AG04450 (cell line): Measurements from ENCODE around the gene KRT17. TPM values are rescaled to one million over a fixed set of nuclear protein-coding genes. Genes with fewer than 3 reads are reported as not detected.
"Not testable (repeated sequence)": the region's sequence is repeated elsewhere in the genome, so short reads cannot be mapped to it uniquely, and the experiment has no call there.

Experiments used
- CTCF ChIA-PET: fragments of 300-600, 350-600 bp; formaldehyde crosslinking; extraction: SDS; loops from one replicate; lab custom pipeline; 2022; ENCODE audit warnings: antibody characterized with exemption, inconsistent platforms; lab: Charles Lee
- POLR2A ChIA-PET: fragments of 350-600 bp; formaldehyde crosslinking; extraction: SDS; loops from one replicate; lab custom pipeline; 2021; ENCODE audit warnings: antibody characterized with exemption, inconsistent platforms; lab: Yijun Ruan, JAX
- DNase-seq: peaks from one replicate; pipeline ENCODE4 v3.0.0-alpha.2; 2011; ENCODE audit warnings: low read depth, low spot score
- H3K27ac ChIP-seq: one replicate; pipeline ENCODE4 v1.5.1; 2012; ENCODE audit warnings: low read depth, low read length, control low read depth
- H3K27me3 ChIP-seq: one replicate; pipeline ENCODE4 v1.6.0; 2012; ENCODE audit warnings: low read length; ENCODE audit not compliant: control insufficient read depth, insufficient read depth
- H3K4me3 ChIP-seq: 2 replicates; pipeline ENCODE4 v1.5.1; 2011; ENCODE audit warnings: mild to moderate bottlenecking, low read depth, low read length, control low read depth
- H3K9me3 ChIP-seq: 2 replicates; pipeline ENCODE4 v1.5.1; 2012; ENCODE audit warnings: low read length; ENCODE audit not compliant: control insufficient read depth, insufficient read depth
- CTCF ChIP-seq: IDR thresholded peaks from 2 replicates; pipeline ENCODE4 v1.5.1; 2011; ENCODE audit warnings: low read depth, low read length, control low read depth, inconsistent platforms
- polyA plus RNA-seq: library from polyadenylated mRNA; depleted of rRNA; stranded (reverse); fragments of >200 nt; gene quantifications from 2 replicates; pipeline ENCODE4 v1.2.3, GENCODE V29; 2011

Gene KRT17
- polyA plus RNA-seq, 1 experiment: 2.8 TPM

GRCh38 chr17:41647940-41648410 is 23.6 kb upstream of the KRT17 start:
- peak; percentile 24 for DNase-seq
- peak overlapping the region; percentile 21 for H3K27ac ChIP-seq
- peak; percentile 89 for TF ChIP-seq CTCF
- peaks cover 3% of the 10 kb centered on the region for H3K27me3 ChIP-seq
- peak overlapping the region; percentile 55 for H3K4me3 ChIP-seq
- ChIA-PET CTCF (interaction anchor here (0.6 to 10.4 kb wide), 80 partner anchors 8 to 1094 kb away, joined by 3 to 285 read pairs (median 6); partner anchors contain the start of genes KRT10, KRT12, KRT17 and KRT20), POLR2A (interaction anchor here (0.6 to 1.0 kb wide), 3 partner anchors 40 to 830 kb away, joined by 3 to 6 read pairs (median 3); partner anchors contain the start of gene EIF1)
- H3K9me3 ChIP-seq: no peaks in the 10 kb centered on the region

DNA sequence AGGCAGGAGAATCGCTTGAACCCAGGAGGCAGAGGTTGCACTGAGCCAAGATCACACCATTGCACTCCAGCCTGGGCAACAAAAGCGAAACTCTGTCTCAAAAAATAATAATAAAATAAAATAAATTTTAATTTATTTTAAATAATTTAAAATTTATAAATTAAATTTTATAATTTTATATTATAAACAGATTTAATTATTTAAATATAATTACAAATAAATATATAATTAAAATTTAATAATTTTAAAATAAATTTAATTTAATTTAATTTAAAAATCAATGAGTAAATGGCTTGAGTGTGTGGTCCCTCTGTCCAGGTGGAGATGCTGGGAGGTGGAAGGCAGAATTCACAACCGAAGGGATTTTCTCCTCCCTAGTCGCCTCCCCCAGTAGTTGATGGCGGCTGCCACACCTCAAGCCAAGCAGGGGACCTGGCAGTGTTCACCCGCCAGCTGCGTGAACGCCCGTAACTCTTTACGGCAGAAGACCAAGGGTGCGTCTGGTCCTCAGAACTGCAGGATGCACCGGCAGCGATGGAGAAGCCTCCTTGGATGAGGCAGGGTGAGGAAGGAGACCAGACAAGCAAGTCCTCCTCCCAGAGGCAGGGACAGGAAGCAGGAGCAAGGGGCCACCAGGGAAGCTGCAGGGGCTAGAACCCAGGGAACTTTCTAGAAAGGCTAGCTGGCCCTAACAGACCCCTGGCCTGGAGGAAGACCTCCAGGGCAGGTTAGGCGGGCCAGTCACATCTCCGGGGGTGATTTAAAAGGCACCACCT is 22.9 kb upstream of the KRT17 start:
- Histone ChIP-seq H3K4me3 (no peak overlapping the region), H3K27me3 (no peaks in the 10 kb centered on the region), H3K9me3 (no peaks in the 10 kb centered on the region), H3K27ac (no peak overlapping the region)
- no peak for DNase-seq
- ChIA-PET POLR2A (no interaction called here), CTCF (interaction anchor here (1.1 to 10.4 kb wide), 25 partner anchors 8 to 920 kb away, joined by 3 to 285 read pairs (median 8); no protein-coding TSS in a partner anchor)
- TF ChIP-seq CTCF: no peak

GRCh38 chr17:41642252-41643156 is 18.1 kb upstream of the KRT17 start:
- no peaks in the 10 kb centered on the region for H3K9me3 ChIP-seq
- peaks cover 2% of the 10 kb centered on the region for H3K27me3 ChIP-seq
- no peak for TF ChIP-seq CTCF
- no peak for DNase-seq
- POLR2A ChIA-PET: no interaction called here
- CTCF ChIA-PET: interaction anchor here (10.4 kb wide), 1 partner anchor 91 kb away, joined by 251 read pairs; no protein-coding TSS in a partner anchor
- H3K27ac ChIP-seq: peak overlapping the region; percentile 31
- no peak overlapping the region for H3K4me3 ChIP-seq

DNA sequence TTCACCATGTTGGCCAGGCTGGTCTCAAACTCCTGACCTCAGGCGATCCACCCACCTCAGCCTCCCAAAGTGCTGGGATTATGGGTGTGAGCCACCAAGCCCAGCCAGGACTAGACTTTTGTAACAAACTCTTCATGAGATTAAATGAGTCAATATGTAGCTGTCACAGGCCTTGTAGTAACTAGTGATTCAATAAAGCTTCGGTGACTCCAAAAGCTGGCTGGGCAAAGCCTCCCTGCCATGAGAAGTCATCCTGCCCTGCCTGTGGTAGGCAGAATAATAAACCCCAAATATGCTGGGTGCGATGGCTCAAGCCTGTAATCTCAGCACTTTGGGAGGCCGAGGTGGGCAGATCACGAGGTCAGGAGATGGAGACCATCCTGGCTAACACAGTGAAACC is 16.2 kb upstream of the KRT17 start:
- CTCF ChIA-PET: interaction anchor here (0.7 to 2.9 kb wide), 3 partner anchors 8 to 91 kb away, joined by 3 to 20 read pairs (median 4); no protein-coding TSS in a partner anchor
- H3K9me3 ChIP-seq, POLR2A ChIA-PET, H3K27me3 ChIP-seq, DNase-seq, H3K4me3 ChIP-seq, H3K27ac ChIP-seq: not testable (repeated sequence)
